Astrocyte (in vitro differentiated cells and primary cell): ENCODE data around the gene EED.

Source experiments
- EZH2 ChIP-seq: IDR thresholded peaks from 2 replicates; pipeline ENCODE4 v1.6.1; 2012; ENCODE audit warnings: mild to moderate bottlenecking, low read length, inconsistent platforms; ENCODE audit not compliant: insufficient read depth
- TF ChIP-seq, protein P1 (sequence below): IDR thresholded peaks from 2 replicates; pipeline ENCODE4 v1.5.1; 2011; ENCODE audit warnings: low read depth, mild to moderate bottlenecking, inconsistent platforms, low read length, moderate library complexity; ENCODE audit not compliant: insufficient read depth

GRCh38 chr11:86255896-86256295 is 11.3 kb downstream of the EED start:
- TF ChIP-seq, protein P1, sequence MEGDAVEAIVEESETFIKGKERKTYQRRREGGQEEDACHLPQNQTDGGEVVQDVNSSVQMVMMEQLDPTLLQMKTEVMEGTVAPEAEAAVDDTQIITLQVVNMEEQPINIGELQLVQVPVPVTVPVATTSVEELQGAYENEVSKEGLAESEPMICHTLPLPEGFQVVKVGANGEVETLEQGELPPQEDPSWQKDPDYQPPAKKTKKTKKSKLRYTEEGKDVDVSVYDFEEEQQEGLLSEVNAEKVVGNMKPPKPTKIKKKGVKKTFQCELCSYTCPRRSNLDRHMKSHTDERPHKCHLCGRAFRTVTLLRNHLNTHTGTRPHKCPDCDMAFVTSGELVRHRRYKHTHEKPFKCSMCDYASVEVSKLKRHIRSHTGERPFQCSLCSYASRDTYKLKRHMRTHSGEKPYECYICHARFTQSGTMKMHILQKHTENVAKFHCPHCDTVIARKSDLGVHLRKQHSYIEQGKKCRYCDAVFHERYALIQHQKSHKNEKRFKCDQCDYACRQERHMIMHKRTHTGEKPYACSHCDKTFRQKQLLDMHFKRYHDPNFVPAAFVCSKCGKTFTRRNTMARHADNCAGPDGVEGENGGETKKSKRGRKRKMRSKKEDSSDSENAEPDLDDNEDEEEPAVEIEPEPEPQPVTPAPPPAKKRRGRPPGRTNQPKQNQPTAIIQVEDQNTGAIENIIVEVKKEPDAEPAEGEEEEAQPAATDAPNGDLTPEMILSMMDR: no peak
- no peak for TF ChIP-seq EZH2
